Adrenal gland (tissue), 5 donors: Measurements from ENCODE around the gene HTR4.

Experiments used
- CTCF ChIP-seq, 6 experiments: fragments of 450-650 bp in 4 of 6; fragments of 200-600 bp in 2 of 6; sonication (generic) in 1 of 6; IDR thresholded peaks; 1 replicate in 5 of 6; 2 replicates in 1 of 6; pipeline versions ENCODE4 v1.5.1 to v1.8.0; 2016 to 2021; ENCODE audit warnings: antibody characterized with exemption in 6 of 6, mild to moderate bottlenecking in 2 of 6, moderate library complexity in 1 of 6
- POLR2A ChIP-seq, 2 donors: fragments of 450-650 bp; IDR thresholded peaks; one replicate each; pipeline ENCODE4 v1.6.1; 2017; ENCODE audit warnings: antibody characterized with exemption in 2 of 2, mild to moderate bottlenecking in 2 of 2, moderate library complexity in 1 of 2
- donor health status: DM: no; HTN: no; CAD: no.

- TF ChIP-seq CTCF (IDR thresholded peaks at IDR 0.05) = no peak
- no peak for TF ChIP-seq POLR2A (IDR thresholded peaks at IDR 0.05)
Observed at GRCh38 chr5:148523139-148523538, 131.2 kb downstream of the HTR4 start.
